HuH-7.5 (cell line): ENCODE data around the gene TFF1.

Experiments used
- DNase-seq: peaks from one replicate; pipeline ENCODE4 v3.0.0; 2011; ENCODE audit warnings: low spot score

The TFF1 gene

GRCh38 chr21:42343556-42343955 is 22.8 kb downstream of the TFF1 start:
- DNase-seq, result no peak

- no peak for DNase-seq
These were observed 23.2 kb downstream of the TFF1 start for GRCh38 chr21:42343101-42343500.

DNA sequence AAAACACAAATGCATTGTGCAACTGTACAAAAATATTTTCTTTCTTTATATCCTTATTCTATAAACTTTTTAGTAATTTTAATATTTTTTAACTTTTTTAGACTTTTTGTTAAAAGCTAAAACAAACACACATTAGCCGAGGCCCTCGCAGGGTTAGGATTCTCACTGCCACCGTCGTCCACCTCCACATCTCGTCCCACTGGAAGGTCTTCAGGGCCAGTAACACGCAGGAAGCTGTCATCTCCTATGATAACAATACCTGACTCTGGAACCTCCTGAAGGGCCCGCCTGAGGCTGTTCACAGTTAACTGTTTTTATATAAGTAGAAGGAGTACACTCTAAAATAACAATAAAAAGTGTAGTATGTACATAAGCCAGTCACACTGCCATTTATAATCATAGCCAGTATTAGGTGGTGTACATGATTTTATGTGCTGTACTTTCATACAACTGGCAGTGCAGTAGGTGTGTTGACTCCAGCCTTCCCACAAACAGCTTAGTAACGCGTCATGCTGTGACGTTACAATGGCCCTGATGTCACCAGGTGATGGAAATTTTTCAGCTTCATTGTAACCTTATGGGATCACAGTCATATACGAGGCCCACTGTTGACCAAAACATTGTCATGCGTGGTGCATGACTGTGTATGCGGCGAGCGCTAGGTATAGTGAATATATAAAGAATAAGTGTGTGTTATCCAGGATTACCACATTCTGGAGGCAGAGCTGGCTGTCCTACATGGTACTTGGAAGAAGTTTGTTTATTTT is 24.4 kb downstream of the TFF1 start:
- DNase-seq, result no peak

- DNase-seq, result no peak
These were observed 25.9 kb downstream of the TFF1 start for GRCh38 chr21:42340187-42341050.

GRCh38 chr21:42338729-42339715 is 27.3 kb downstream of the TFF1 start:
- DNase-seq, result no peak

- DNase-seq, result peak; percentile 46
These were observed 28.3 kb downstream of the TFF1 start for GRCh38 chr21:42337830-42338728.

DNA sequence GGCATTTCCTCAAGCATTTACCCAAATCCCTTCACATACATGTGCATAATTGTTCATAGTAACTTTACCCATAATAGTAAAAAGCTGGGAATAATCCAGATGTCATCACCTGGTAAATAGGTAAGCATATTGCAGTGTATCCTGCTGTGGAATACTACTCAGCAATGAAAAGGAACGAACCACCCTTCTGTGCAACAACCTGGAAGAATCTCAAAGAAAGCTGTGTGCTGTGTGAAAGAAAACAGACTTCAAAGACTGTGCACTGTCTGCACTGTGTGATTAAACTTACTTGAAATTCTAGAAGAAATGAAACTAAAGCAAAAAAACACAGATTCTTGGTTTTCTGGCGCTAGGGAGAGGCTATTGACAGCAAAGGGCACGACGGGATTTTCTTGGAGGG is 29.1 kb downstream of the TFF1 start:
- DNase-seq, result no peak

GRCh38 chr21:42336054-42336453 is 30.3 kb downstream of the TFF1 start:
- DNase-seq, result no peak

- no peak for DNase-seq
These were observed 33.6 kb downstream of the TFF1 start for GRCh38 chr21:42332557-42333317.

- no peak for DNase-seq
These were observed 34.7 kb downstream of the TFF1 start for GRCh38 chr21:42331660-42332059.

GRCh38 chr21:42330380-42331371 is 35.7 kb downstream of the TFF1 start:
- DNase-seq, result no peak

- no peak for DNase-seq
These were observed 41.4 kb downstream of the TFF1 start for GRCh38 chr21:42324896-42325295.

- no peak for DNase-seq
These were observed 44.5 kb downstream of the TFF1 start for GRCh38 chr21:42321845-42322244.

- no peak for DNase-seq
These were observed 45.1 kb downstream of the TFF1 start for GRCh38 chr21:42321231-42321630.

DNA sequence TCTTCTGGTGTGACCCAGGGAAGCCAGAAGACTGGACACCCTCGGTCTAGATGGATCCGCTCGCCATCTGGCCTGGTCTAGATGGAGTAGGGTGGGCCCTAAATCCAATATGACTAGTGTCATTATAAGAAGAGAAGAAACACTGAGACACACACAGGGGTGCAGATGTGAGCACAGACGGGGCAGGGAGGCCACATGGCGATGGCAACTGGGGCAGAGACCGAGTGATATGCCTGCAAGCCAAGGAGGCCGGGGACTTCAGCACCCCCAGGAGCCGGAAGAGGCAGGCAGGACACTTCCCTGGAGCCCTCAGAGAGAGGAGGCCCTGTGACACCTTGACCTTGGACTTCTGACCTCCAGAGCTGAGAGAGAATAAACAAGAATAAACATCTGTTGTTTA is 45.5 kb downstream of the TFF1 start:
- no peak for DNase-seq

GRCh38 chr21:42319851-42320572 is 46.3 kb downstream of the TFF1 start:
- DNase-seq, result no peak

GRCh38 chr21:42319376-42319775 is 47.0 kb downstream of the TFF1 start:
- DNase-seq, result no peak
